Head of caudate nucleus (tissue), 42 donors: Measurements from ENCODE around the gene MDGA2.
A peak's percentile ranks its signal among the peaks of the same experiment; 100 is the strongest.
"Not testable (repeated sequence)": the region's sequence is repeated elsewhere in the genome, so short reads cannot be mapped to it uniquely, and the experiment has no call there.

Experiments
- DNase-seq, 42 donors: peaks; one replicate each; pipeline versions ENCODE4 v3.0.0 to v3.0.0-alpha.2; 2020 to 2021; ENCODE audit warnings: mixed read lengths in 7 of 42
- intact Hi-C: fragments of 100-400 bp; cut with DNase I; formaldehyde crosslinking; loops from one replicate; pipeline ENCODE4 v1.15.0; 2022

MDGA2 gene

GRCh38 chr14:47390831-47391504 is 284.4 kb downstream of the MDGA2 start:
- peak in 1 of 42 donors; percentile 23 for DNase-seq
- intact Hi-C loops, result no loop called here

GRCh38 chr14:47389535-47389934 is 285.9 kb downstream of the MDGA2 start:
- intact Hi-C loops, result no loop called here
- no peak for DNase-seq

- intact Hi-C loops, result no loop called here
- no peak for DNase-seq
Observed at GRCh38 chr14:47366006-47366405, 309.4 kb downstream of the MDGA2 start.

GRCh38 chr14:47365233-47365632 is 310.2 kb downstream of the MDGA2 start:
- peak; percentile 34 to 89 (median 76) for DNase-seq
- intact Hi-C loops, result no loop called here

GRCh38 chr14:47353186-47353585 is 322.2 kb downstream of the MDGA2 start:
- DNase-seq, result no peak
- intact Hi-C loops, result no loop called here

GRCh38 chr14:47346849-47347248 is 328.6 kb downstream of the MDGA2 start:
- no peak for DNase-seq
- intact Hi-C loops, result no loop called here

GRCh38 chr14:47345016-47345415 is 330.4 kb downstream of the MDGA2 start:
- DNase-seq, result no peak
- intact Hi-C loops, result no loop called here

GRCh38 chr14:47332939-47333338 is 342.5 kb downstream of the MDGA2 start:
- intact Hi-C loops, result no loop called here
- no peak for DNase-seq

GRCh38 chr14:47332106-47332505 is 343.3 kb downstream of the MDGA2 start:
- peak in 22 of 42 donors; percentile 5 to 59 (median 25) for DNase-seq
- intact Hi-C loops, result no loop called here

GRCh38 chr14:47328376-47328775 is 347.0 kb downstream of the MDGA2 start:
- intact Hi-C loops, result no loop called here
- DNase-seq, result no peak

GRCh38 chr14:47327336-47327735 is 348.1 kb downstream of the MDGA2 start:
- intact Hi-C loops, result no loop called here

GRCh38 chr14:47322751-47323150 is 352.7 kb downstream of the MDGA2 start:
- DNase-seq, result no peak
- intact Hi-C loops, result no loop called here

More at GRCh38 chr14:47327336-47327735, 348.1 kb downstream of the MDGA2 start:
- DNase-seq, result no peak

- no peak for DNase-seq
- intact Hi-C loops, result no loop called here
Observed at GRCh38 chr14:47302121-47302520, 373.3 kb downstream of the MDGA2 start.

GRCh38 chr14:47300796-47301195 is 374.6 kb downstream of the MDGA2 start:
- intact Hi-C loops, result no loop called here
- DNase-seq, result no peak

GRCh38 chr14:47297374-47297773 is 378.0 kb downstream of the MDGA2 start:
- intact Hi-C loops, result no loop called here

GRCh38 chr14:47284283-47284682 is 391.1 kb downstream of the MDGA2 start:
- intact Hi-C loops, result no loop called here
- no peak for DNase-seq

More at GRCh38 chr14:47297374-47297773, 378.0 kb downstream of the MDGA2 start:
- no peak for DNase-seq

- intact Hi-C loops, result not testable (repeated sequence)
Observed at GRCh38 chr14:47281761-47282160, 393.6 kb downstream of the MDGA2 start.

GRCh38 chr14:47278233-47278842 is 397.1 kb downstream of the MDGA2 start:
- intact Hi-C loops, result no loop called here
- peak; percentile 31 to 90 (median 74) for DNase-seq

More at GRCh38 chr14:47281761-47282160, 393.6 kb downstream of the MDGA2 start:
- not testable (repeated sequence) for DNase-seq

GRCh38 chr14:47277703-47278102 is 397.7 kb downstream of the MDGA2 start:
- no peak for DNase-seq
- intact Hi-C loops, result no loop called here

GRCh38 chr14:47276931-47277330 is 398.5 kb downstream of the MDGA2 start:
- no peak for DNase-seq

GRCh38 chr14:47273939-47274338 is 401.5 kb downstream of the MDGA2 start:
- DNase-seq, result no peak
- intact Hi-C loops, result no loop called here

More at GRCh38 chr14:47276931-47277330, 398.5 kb downstream of the MDGA2 start:
- intact Hi-C loops, result no loop called here
